SK-N-MC (cell line): ENCODE data around the gene GORASP1.

Experiments
- EZH2 ChIP-seq: fragments of 200-600 bp; sonication (generic); IDR thresholded peaks from one replicate; pipeline ENCODE4 v1.6.1; 2017; ENCODE audit warnings: antibody characterized with exemption
- POLR2AphosphoS5 ChIP-seq: IDR thresholded peaks from 2 replicates; pipeline ENCODE4 v1.6.1; 2012; ENCODE audit warnings: mild to moderate bottlenecking, low read depth, low read length, borderline replicate concordance

- no peak for TF ChIP-seq POLR2AphosphoS5
- TF ChIP-seq EZH2: no peak
These were observed 19.2 kb upstream of the GORASP1 start for GRCh38 chr3:39126532-39127071.
